B cell (primary cell): ENCODE measurements around the gene MAGEC3. TPM values are rescaled to one million over a fixed set of nuclear protein-coding genes. Genes with fewer than 3 reads are reported as not detected.
"Not testable (repeated sequence)": the region's sequence is repeated elsewhere in the genome, so short reads cannot be mapped to it uniquely, and the experiment has no call there.

Experiments used
- ATAC-seq: fragments of 200-7000 bp; cut with Tn5 transposase; one replicate; pipeline ENCODE4 v1.10.0; 2021; ENCODE audit warnings: low read depth, mild to moderate bottlenecking, moderate number of reproducible peaks, moderate library complexity
- CTCF ChIA-PET: fragments of 350-600 bp; sonication (Branson Sonifier 250); formaldehyde crosslinking; loops from one replicate; lab custom pipeline; 2021; ENCODE audit warnings: antibody characterized with exemption, inconsistent platforms; lab: Charles Lee
- POLR2A ChIA-PET: fragments of 350-600 bp; sonication (Branson Sonifier 250); formaldehyde crosslinking; loops from one replicate; lab custom pipeline; 2021; ENCODE audit warnings: antibody characterized with exemption; lab: Charles Lee
- DNase-seq: peaks from one replicate; pipeline ENCODE4 v3.0.0; 2013
- H2AFZ ChIP-seq: 2 replicates; pipeline ENCODE4 v1.6.1; 2012; ENCODE audit warnings: mild to moderate bottlenecking, low read depth, low read length; ENCODE audit not compliant: insufficient read depth, poor library complexity, severe bottlenecking
- H3K27ac ChIP-seq, 2 donors: 1 replicate in 1 of 2; 2 replicates in 1 of 2; pipeline ENCODE4 v1.5.1; 2012 to 2013; ENCODE audit warnings: low read length in 2 of 2, mild to moderate bottlenecking in 2 of 2, moderate library complexity in 1 of 2
- H3K27me3 ChIP-seq, 4 experiments: fragments of 200-600 bp in 1 of 4; sonication (generic) in 1 of 4; replicated peaks in 1 of 4; 1 replicate in 2 of 4; 2 replicates in 2 of 4; pipeline versions ENCODE4 v1.6.1 to v1.7.0; 2013 to 2016; ENCODE audit warnings: low read length in 3 of 4, mild to moderate bottlenecking in 2 of 4, mixed read lengths in 1 of 4, moderate library complexity in 1 of 4; ENCODE audit not compliant: insufficient read depth in 4 of 4, control insufficient read depth in 3 of 4; ENCODE audit errors: control extremely low read depth in 1 of 4
- H3K36me3 ChIP-seq, 2 experiments: replicated peaks in 1 of 2; 1 replicate in 1 of 2; 2 replicates in 1 of 2; pipeline versions ENCODE4 v1.6.1 to v1.7.1; 2013; ENCODE audit warnings: low read length in 1 of 2; ENCODE audit not compliant: insufficient read depth in 2 of 2, control insufficient read depth in 1 of 2; ENCODE audit errors: control extremely low read depth in 1 of 2, extremely low read depth in 1 of 2
- H3K4me1 ChIP-seq, 2 donors: fragments of 200-600 bp in 1 of 2; sonication (generic) in 1 of 2; 1 replicate in 1 of 2; 2 replicates in 1 of 2; pipeline versions ENCODE4 v1.5.1 to v1.6.1; 2013 to 2017; ENCODE audit warnings: low read length in 2 of 2; ENCODE audit not compliant: control insufficient read depth in 2 of 2, insufficient read depth in 2 of 2
- H3K4me2 ChIP-seq: replicated peaks from 2 replicates; pipeline ENCODE3; 2012; ENCODE audit warnings: mild to moderate bottlenecking, low read depth, low read length; ENCODE audit not compliant: poor library complexity, severe bottlenecking
- H3K4me3 ChIP-seq, 5 experiments: fragments of 200-600 bp in 1 of 5; sonication (generic) in 1 of 5; 1 replicate in 3 of 5; 2 replicates in 2 of 5; pipeline versions ENCODE4 v1.5.1 to v1.7.0; 2011 to 2016; ENCODE audit warnings: low read length in 4 of 5, mild to moderate bottlenecking in 4 of 5, low read depth in 2 of 5, control low read depth in 1 of 5, moderate library complexity in 1 of 5; ENCODE audit not compliant: insufficient read depth in 1 of 5; ENCODE audit errors: control extremely low read depth in 1 of 5, extremely low read depth in 1 of 5
- H3K79me2 ChIP-seq: fragments of 200-600 bp; sonication (generic); one replicate; pipeline ENCODE4 v1.6.0; 2016; ENCODE audit warnings: low read length; ENCODE audit not compliant: control insufficient read depth, insufficient read depth
- H3K9ac ChIP-seq: fragments of 200-600 bp; sonication (generic); 2 replicates; pipeline ENCODE4 v1.6.1; 2017; ENCODE audit warnings: mild to moderate bottlenecking, low read length, moderate library complexity
- H3K9me3 ChIP-seq, 3 donors: one replicate each; pipeline versions ENCODE4 v1.6.1 to v1.7.1; 2013; ENCODE audit warnings: low read length in 2 of 3; ENCODE audit not compliant: control insufficient read depth in 2 of 3, insufficient read depth in 1 of 3; ENCODE audit errors: control extremely low read depth in 1 of 3
- H4K20me1 ChIP-seq: 2 replicates; pipeline ENCODE4 v1.6.0; 2012; ENCODE audit warnings: mild to moderate bottlenecking, low read length; ENCODE audit not compliant: insufficient read depth, control insufficient read depth, poor library complexity, severe bottlenecking
- H3K27ac Mint-ChIP-seq: one replicate; pipeline ENCODE4 v1.8.0; 2021; ENCODE audit warnings: mixed read lengths
- H3K27me3 Mint-ChIP-seq: one replicate; pipeline ENCODE4 v1.8.0; 2021; ENCODE audit warnings: mixed read lengths
- H3K4me1 Mint-ChIP-seq: one replicate; pipeline ENCODE4 v1.8.0; 2021; ENCODE audit warnings: mixed read lengths
- H3K4me3 Mint-ChIP-seq: one replicate; pipeline ENCODE4 v1.8.0; 2021; ENCODE audit warnings: mixed read lengths
- H3K9me3 Mint-ChIP-seq: one replicate; pipeline ENCODE4 v1.8.0; 2022; ENCODE audit warnings: mixed read lengths; ENCODE audit not compliant: insufficient read depth
- CTCF ChIP-seq: fragments of 200-600 bp; IDR thresholded peaks from one replicate; pipeline ENCODE4 v1.8.0; 2022; ENCODE audit warnings: antibody characterized with exemption, mild to moderate bottlenecking
- EZH2 ChIP-seq: IDR thresholded peaks from 2 replicates; pipeline ENCODE4 v1.6.1; 2012; ENCODE audit warnings: borderline replicate concordance, low read depth, mild to moderate bottlenecking, moderate library complexity, low read length; ENCODE audit not compliant: insufficient read depth, poor library complexity, severe bottlenecking
- WGBS: methylation state at CpG from one replicate; pipeline ENCODE4 v1.1.5; 2013; ENCODE audit warnings: missing lambda C conversion rate; ENCODE audit not compliant: insufficient coverage; 5-methylcytosine and 5-hydroxymethylcytosine counted together
- intact Hi-C: fragments of 100-400 bp; cut with micrococcal nuclease; formaldehyde crosslinking; loops from one replicate; pipeline ENCODE4 v1.10.0; 2022
- polyA plus RNA-seq: library from polyadenylated mRNA; depleted of rRNA; stranded (reverse); fragments of >200 nt; gene quantifications from 2 replicates; pipeline ENCODE4 v1.2.3, GENCODE V29; 2012
- total RNA-seq, 2 donors: library from RNA; stranded (reverse); fragments of 120-200 nt in 1 of 2; gene quantifications; 1 replicate in 1 of 2; 2 replicates in 1 of 2; pipeline versions ENCODE4 v1.2.3 to v1.2.4, GENCODE V29; 2013 to 2022

The MAGEC3 gene
- total and polyA plus RNA-seq, 2 donors (not counting 1 experiment from before 2014, with no cell fraction given) = not detected

- intact Hi-C loops = no loop called here
- Mint-ChIP-seq H3K9me3 (no peaks in the 10 kb centered on the region), H3K27ac (no peak overlapping the region), H3K4me3 (no peak overlapping the region), H3K27me3 (no peaks in the 10 kb centered on the region), H3K4me1 (no peaks in the 10 kb centered on the region)
- no peaks in the 10 kb centered on the region for H4K20me1 ChIP-seq
- no peaks in the 10 kb centered on the region for H3K27me3 ChIP-seq
- H3K79me2 ChIP-seq = no peaks in the 10 kb centered on the region
- POLR2A ChIA-PET = no interaction called here
- no peak overlapping the region for H3K9ac ChIP-seq
- DNase-seq = no peak
- H3K4me2 ChIP-seq = no peak overlapping the region
- H3K9me3 ChIP-seq = no peaks in the 10 kb centered on the region
- WGBS = no CpG with 5 or more reads among the region's 5 CpGs
- TF ChIP-seq EZH2 = no peak
- no peak for TF ChIP-seq CTCF
- H3K4me1 ChIP-seq = no peaks in the 10 kb centered on the region
- H3K27ac ChIP-seq = no peak overlapping the region
- H3K36me3 ChIP-seq = no peaks in the 10 kb centered on the region
- no peak overlapping the region for H2AFZ ChIP-seq
- CTCF ChIA-PET = no interaction called here
- no peak for ATAC-seq
- no peak overlapping the region for H3K4me3 ChIP-seq
These were observed 41.5 kb downstream of the MAGEC3 start for GRCh38 chrX:141879616-141880015.

DNA sequence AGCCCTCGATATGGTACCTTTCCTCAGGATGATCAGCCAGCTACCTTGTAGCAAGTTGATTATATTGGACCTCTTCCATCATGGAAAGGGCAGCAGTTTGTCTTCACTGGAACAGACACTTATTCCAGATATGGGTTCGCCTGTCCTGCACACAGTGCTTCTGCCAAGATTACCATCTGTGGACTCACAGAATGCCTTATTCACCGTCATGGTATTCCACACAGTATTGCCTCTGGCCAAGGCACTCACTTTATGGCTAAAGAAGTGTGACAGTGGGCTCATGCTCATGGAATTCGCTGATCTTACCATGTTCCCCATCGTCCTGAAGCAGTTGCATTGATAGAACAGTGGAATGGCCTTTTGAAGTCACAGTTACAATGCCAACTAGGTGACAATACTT is 50.7 kb downstream of the MAGEC3 start:
- ATAC-seq, H3K27me3 ChIP-seq, intact Hi-C loops, H3K27ac Mint-ChIP-seq, H3K4me3 Mint-ChIP-seq, H3K4me1 ChIP-seq, H3K9me3 ChIP-seq, DNase-seq, H3K79me2 ChIP-seq, H3K4me3 ChIP-seq, POLR2A ChIA-PET, H4K20me1 ChIP-seq, H3K9me3 Mint-ChIP-seq, H3K4me2 ChIP-seq, H3K27ac ChIP-seq, H3K36me3 ChIP-seq, H3K9ac ChIP-seq, CTCF ChIA-PET, H3K4me1 Mint-ChIP-seq, H3K27me3 Mint-ChIP-seq, H2AFZ ChIP-seq: not testable (repeated sequence)
- 93% methylated on average over 3 of the region's 5 CpGs for WGBS
